HG03175 (cell line): ENCODE data around the gene CSTF3.
"Not testable (repeated sequence)": the region's sequence is repeated elsewhere in the genome, so short reads cannot be mapped to it uniquely, and the experiment has no call there.

ENCODE experiments used
- ATAC-seq: cut with Tn5 transposase; IDR thresholded peaks from one replicate; pipeline ENCODE4 v1.9.1; 2021; ENCODE audit warnings: mild to moderate bottlenecking, moderate library complexity; ENCODE audit not compliant: unreplicated experiment

The CSTF3 gene

DNA sequence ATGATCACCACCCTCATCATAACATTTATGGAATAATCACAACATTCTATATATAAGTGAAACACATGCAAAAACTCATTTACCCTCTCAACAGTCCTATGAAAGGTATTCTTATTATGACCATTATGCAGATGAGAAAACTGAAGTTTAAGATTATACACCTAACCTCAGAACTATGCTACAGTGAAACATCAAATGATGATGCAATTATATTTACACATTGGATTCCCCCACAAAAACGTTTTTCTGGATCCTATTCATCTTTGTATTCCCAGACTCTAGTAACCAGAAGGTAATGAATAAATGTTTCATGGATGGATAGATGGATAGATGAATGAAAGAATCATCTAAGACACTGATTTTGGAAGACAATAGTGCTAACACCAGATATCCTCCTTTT, 67.1 kb downstream of the CSTF3 start:
- no peak for ATAC-seq

DNA sequence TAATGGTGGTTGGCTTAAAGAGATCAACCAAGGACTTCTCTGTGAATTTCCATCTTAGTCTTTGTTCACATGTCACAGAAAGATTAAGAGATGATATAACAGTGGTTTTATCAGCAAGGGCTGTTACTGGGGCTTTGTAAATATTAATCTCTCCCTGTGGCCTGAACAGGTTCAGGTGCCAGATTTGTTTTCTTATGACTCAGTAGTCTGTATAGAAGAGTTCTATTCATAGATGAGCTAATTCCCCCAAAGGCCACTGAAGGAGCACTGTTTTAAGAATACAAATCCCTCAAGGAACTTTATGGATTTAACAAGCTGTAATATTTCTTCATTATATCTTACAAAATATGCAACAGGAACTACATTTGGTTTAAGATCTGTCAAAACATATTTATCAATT, 71.5 kb downstream of the CSTF3 start:
- peak; percentile 47 for ATAC-seq

DNA sequence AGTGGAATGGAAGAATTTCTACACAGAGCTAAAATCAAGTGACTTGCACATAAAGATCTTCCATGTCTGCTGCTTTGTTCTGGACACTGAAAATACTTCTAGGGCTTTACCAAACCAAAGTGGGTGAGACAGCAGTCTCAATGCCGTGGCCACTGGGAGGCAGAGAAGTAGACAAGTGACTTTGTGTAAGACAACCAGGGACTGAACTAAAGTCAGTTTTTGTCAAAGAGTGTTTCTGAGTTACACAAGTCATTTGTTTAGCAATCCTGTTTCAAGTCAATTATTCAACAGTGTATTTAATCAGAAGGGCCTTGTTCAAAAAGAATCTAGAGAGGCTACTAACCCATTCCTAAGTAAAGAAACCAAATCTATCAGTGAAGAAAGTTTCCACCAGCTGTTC, 75.3 kb downstream of the CSTF3 start:
- no peak for ATAC-seq

DNA sequence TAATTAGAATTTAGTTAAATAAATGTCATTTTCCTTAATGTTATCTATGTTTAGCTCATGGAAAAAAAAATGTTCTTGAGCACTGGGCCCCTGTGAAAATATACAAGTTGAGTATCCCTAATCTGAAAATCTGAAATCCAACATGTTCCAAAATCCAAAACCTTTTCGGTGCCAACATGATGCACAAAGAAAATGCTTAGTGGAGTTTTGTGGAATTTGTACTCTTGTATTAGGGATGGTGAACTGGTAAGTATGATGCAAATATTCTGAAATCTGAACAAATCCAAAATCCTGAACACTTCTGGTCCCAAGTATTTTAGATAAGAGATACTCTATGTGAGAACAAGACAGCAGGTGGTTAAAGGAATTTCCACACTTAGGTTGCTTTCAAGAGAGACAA, 77.4 kb downstream of the CSTF3 start:
- ATAC-seq, result no peak

DNA sequence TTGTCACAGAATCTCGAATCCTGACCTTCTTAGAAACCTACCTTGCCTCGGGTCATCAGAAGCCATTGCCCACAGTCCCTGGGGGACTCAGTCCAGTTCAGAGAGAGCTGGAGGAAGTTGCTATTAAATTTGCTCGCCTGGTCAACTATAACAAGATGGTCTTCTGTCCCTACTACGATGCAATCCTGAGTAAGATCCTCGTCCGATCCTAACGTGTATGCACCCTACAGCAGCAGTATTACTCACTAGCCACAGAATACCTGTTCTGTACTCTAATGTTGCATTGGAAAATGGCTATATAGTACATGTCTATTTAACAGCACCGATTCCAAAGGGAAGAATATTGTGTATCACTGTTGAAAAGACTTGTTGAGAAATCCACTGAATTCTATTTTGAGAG, 88.8 kb downstream of the CSTF3 start:
- no peak for ATAC-seq

DNA sequence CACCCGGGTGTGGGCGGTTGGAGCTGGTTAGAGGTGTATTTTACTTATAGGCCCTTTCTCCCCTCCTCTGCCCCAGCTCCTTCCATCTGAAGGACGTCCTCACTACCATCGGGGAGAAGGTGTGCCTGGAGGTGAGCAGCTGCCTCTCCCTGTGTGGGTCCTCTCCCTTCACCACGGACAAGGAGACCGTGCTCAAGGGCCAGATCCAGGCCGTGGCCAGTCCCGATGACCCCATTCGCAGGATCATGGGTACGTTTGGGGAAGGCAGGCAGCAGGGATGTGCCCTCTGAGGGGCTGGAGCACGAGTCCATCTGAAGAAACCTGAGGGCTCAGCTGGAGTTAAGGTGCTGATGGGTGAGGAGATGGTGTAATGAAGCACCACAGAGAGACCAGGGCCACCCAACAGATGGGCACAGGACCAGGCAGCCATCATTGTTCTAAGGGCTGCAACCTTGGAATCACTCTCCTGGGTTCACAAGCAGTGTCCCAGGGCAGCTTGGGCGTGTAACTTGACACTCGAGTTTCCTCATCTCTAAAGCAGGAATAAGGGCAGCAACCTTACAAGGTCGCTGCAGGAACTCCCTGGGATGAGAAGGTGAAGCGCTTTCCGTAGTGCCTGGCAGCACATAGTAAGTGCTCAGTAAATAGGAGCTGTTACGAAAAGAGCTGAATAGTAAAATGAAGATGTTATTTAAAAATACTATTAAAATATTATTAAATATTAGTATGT, 92.5 kb downstream of the CSTF3 start:
- ATAC-seq, result no peak

DNA sequence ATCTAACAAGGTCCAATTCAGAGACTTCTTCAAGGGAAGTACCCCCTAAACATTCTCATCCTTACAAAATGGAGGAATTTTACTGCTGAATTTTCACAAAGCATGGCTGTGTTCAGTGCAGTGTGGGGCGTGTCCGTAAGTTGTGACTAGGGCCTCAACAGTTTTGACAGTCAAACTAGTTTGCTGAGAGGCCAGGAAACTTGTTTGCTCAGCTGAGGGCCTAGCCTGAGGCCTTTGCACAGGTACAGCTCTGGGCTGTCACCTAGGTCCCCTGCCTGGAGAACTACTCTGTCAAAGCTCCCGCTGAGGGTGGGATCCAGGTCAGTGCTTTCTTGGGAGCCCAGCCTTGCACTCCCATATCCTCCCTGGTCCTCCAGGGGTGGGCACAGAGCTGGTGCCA, 94.0 kb downstream of the CSTF3 start:
- ATAC-seq, result no peak

DNA sequence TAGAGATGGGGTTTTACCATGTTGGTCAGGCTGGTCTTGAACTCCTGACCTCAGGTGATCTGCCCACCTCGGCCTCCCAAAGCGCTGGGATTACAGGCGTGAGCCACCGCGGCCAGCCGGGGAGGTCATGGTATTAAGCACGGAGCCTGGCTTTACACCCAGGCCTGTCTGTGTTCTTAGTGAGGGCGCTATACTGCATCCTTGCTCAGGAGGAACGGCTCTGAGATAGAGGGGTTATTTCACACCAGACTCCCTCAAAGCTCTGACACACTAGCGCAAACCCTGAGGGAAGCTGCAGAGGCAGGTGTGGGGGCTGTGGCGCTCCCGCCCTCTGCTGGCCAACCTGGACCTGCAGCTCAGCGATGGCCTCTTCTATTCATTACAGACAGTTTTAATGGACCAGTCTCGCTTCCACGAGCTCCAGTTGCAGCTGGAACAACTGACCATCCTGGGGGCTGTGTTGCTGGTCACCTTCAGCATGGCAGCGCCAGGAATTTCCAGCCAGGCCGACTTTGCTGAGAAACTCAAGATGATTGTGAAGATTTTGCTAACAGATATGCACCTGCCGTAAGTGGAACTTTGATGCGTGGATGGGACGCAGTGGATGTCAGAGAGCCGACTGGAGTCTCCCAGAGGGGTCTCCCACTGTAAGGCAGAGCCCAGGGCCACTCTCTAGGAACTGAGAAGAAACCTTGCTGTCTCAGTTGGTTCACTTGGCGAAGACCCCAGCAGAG, 95.7 kb downstream of the CSTF3 start:
- ATAC-seq, result peak; percentile 57

DNA sequence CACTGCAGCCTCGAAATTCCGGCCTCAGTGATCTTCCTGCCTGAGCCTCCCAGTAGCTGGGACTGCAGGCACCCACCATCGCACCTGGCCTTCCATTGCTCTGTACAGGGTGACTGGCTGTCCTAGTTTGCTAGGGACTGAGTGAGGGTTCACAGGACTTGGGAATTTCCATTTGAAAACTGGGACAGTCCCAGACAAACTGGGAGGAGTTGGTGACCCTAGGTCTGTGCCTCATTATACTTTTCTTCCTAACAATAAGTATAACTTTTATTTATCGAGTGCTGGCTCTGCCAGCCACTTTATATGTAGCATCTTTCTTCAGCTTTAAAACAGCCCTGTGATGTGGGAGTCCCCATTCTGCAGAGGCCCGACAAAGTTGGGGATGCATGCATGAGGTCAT, 96.4 kb downstream of the CSTF3 start:
- ATAC-seq, result no peak

DNA sequence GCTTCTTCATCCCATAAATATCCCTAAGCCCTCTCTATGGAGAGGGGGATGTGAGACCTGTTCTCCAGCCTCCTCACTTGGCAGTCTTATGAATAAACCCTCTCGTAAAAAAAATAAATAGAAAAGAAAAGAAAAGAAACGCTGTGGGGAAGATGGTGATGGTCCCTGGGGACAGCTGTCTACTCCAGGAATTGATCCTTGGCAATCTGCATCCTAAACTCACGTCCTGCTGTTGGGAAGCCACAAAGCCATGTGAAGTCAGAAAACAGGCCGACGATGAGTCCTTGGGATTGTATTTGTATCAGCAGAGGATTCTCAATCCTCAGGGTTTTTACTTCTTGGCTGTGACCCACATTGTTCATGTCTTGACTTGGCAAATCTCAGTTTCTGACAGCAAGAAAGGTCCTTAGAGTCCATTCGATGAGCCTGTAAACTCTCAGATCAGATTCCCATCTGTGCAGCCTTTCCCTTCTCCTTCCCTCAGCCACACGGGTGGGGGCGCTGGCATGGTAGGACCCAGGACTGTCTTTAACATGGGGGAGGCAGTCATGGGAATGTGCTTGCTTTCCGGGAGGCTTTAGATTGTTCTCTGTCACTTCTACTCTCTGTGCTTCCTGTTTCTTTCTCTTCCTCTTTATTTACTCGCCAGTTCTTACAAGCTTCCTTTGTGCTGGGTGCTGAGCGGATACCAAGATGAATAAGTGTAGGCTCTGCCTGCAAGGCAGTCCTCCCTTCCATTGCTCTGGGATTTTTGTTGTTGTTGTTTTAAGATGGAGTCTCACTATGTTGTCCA, 97.1 kb downstream of the CSTF3 start:
- ATAC-seq, result no peak

DNA sequence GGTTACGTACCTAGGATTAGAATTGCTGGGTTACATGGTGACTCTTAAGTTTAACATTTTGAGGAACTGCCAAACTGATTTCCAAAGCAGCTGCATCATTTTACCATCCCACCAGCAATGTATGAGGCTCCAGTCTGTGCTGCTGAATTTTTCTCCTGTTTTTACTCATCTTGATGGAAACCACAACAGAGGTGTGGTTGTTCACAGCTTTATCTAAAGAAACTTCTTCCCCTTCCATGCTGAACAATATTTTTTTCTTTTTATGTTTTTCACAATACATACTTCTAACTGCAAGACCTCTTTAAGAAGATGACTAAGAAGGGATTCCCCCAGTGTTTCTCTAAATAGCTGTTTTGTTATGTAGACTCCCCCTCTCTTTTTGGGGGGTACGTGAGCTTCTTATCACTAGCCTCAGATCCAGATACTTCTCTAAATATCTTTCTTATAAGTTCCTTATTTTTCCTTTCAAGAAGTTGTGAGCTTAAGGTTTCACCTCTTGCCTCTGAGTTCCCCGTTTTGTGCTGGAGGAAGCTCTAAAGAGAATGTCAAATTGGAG, 97.9 kb downstream of the CSTF3 start:
- ATAC-seq, result peak; percentile 36

DNA sequence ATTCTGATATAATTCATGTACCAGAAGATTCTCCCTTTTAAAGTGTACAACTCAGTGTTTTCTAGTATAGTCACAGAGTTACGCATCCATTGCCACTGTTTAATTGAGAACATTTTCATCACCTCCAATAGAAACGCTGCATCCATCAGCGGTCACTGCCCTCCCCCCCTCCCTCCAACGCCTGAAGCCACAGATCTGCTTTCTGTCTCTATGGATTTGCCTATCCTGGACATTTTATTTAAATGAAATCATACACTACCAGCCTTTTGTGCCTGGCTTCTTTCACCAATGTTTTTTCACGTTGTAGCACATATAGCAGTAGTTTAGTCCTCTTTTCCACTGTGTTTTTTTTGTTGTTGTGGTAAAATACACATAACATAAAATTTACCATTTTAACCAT, 99.1 kb downstream of the CSTF3 start:
- ATAC-seq, result no peak

DNA sequence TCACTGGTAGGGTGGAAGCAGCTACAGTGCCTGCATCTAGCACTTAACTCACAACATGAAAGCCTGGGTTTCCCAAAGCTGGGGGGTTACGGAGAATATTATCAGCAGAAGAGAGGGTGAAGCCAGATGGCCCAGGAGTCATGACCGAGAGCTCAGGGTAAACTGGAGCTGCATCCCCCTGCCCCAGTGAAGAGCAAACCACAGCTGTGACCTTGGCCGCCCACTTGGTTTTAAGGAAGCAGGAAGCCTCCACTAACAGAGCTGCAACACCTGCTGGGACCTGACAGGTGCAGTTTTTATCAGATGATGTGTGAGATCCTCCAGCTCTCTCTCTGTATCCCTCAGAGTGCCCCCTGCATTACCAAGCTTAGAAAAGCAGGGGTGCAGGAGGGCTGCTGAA, 101.0 kb downstream of the CSTF3 start:
- ATAC-seq, result no peak

DNA sequence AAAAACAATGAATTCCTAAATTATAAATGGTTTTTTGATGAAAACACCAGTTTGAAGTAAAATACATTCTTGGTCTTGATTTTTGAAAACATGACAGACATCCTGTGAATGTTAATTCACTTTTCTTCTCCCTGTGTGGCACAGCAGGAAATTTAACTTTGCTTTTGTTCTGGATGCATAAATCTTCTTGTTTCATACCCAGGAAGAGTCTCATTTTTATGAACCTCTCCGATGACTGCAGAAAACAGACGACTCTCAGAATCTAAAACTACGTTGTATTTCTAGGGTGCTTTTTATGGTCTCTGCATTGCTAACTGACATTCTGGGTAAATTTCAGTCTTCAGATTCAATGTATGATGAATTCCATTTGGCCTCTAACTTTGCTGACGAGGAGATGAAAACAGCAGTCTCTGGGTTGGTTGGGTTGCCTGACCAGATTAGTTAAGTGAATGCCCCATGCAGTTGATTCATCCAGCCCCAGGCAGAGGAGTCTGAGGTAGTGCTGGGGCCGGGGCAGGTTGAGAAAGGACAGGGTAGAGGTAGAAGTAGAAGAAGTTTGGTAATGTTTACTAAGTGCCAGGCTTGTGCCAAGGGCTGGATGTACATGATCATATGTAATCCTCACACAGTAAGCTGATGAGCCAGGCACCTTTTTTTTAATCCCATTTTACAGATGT, 101.8 kb downstream of the CSTF3 start:
- no peak for ATAC-seq

DNA sequence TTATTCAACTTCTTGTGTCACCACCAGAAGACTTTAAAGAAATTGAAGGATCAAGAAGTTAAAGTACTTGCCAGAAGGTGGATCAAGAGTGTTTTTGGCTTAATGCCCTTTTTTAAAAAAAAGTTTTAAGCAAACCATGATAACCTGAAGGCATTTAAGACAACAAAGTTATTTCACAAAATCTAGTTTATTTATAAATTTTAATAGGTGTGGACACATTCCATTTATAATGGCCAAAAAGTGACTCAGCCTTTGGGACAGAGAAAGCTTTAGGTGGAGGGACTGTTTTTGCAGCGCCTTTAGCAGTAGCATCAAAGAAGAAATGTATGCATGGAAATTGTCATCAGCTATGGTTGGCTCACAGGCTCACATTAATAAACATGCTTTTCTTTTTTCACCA, 104.0 kb downstream of the CSTF3 start:
- ATAC-seq, result no peak

DNA sequence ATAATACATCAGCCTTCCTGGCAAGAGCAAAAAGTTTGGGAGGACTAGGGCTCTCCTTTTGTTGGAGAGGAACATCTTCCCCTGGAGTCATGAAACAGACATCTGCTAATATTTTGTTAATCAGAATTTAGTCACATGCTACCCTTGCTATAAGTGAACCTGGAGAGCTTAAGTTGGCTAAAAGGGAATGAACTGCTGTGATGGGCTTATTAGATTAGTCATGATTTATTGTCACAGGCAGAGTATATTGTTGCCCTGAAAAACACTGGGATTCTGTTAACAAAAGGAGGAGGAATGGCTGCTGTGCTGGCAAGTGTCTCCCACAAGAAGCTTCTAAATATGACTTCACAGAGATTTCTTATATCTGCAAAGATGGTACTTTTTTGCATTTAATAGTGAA, 105.9 kb downstream of the CSTF3 start:
- ATAC-seq, result no peak

DNA sequence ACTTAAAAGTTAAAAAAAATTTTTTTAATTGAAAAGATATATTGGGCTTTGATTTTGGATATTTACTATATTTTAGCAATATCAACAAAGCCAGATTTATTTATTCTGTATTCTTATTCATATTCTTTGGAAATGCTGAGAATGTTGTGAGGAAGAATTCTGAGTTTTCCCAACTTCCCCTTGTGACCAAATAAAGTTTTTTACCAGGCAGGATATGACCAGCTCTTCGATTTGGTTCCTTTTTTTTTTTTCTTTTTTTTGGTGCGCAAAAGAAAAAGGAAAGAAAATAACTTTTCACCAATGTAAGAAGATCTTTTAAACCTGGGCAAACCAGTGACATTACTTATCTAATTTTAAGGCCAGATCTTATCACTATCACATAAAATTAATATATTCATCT, 109.0 kb downstream of the CSTF3 start:
- ATAC-seq, result no peak

DNA sequence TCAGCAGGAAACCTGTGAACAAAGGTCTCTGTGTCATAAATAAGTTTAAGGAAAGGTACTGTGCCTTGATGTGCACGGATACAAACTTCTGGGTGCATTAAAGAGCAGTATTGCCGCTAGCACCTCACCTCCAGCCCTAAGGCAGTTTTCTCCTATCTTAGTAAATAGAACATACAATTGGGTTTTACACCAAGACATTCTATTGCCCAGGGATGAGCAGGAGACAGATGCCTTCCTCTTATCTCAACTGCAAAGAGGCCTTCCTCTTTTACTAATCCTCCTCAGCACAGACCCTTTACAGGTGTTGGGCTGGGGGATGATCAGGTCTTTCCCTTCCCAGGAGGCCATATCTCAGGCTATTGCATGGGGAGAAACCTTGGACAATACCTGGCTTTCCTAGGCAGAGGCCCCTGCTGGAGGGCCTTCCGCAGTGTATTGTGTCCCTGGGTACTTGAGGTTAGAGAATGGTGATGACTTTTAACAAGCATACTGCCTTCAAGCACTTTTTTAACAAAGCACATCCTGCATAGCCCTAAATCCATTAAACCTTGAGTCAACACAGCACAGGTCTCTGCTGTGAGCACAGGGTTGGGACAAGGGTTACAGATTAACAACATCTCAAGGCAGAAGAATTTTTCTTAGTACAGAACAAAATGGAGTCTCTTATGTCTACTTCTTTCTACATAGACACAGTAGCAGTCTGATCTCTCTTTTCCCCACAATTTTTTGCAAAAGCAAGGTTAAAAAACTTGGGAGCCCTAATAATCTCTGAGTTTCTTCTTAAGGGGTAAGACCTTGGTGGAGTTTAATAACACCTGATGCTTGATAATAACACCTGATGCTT, 111.5 kb downstream of the CSTF3 start:
- not testable (repeated sequence) for ATAC-seq

DNA sequence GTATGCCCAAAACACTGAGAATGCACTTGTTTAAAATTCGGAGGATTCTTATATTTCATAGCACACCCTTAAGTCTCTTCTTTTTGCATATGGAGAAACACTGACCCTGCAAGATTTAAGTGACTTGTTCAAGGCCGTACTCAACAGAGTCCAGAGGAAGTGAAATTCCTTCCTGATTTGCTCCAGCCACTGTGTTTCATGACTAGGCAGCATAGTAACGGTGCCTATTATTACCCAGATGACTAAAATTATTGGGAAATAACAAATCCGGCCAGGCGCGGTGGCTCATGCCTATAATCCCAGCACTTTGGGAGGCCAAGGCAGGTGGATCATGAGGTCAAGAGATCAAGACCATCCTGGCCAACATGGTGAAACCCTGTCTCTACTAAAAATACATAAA, 112.6 kb downstream of the CSTF3 start:
- not testable (repeated sequence) for ATAC-seq
